ENCODE results near the gene ZNF302.

ZNF302 gene

DNA sequence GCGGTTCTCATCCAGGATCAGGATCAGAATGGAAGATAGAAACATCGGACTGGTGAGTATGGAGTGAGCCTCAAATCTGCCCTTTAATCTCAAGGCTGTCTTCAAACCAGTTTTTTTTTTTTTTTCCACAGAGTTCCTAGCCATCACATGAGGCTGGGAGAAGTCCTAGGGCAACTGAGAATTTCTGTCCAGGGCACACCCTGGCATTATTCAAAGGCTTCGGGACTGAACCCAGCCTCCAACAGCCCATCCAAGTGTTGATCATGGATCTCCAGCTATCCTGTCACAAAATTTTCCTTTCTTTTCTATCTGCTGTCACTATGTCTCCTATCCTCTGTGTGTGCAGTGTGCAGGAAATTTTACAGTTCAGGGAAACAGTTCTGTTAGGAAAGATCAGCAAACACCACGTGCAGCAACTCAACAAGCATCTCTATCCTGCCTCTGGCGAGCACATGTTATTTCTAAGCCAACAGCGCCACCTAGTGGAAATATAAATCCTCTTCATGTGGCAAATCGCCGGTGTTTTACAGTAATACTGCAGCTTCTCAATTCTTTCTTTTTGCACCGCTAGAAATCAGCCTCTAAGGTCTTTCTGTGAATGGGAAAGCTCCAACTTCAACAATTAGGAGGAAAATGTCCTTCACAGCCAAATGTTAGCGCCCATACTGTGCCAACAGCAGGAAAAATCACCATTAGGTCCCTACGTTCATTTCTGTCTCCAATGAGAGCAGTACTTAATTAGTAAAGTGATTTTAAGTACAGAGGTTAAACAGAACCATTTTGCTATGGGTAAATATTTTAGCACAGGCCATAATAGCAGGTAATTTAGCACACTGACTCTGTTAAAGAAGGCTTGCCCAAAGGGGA is 35.1 kb downstream of the ZNF302 start:
- ATAC-seq (replicated peaks; ENCODE audit: extremely low read depth, poor library complexity, severe bottlenecking), result no peak
- no peak overlapping the region for H3K4me3 Mint-ChIP-seq
- peak; percentile 37 to 57 for DNase-seq (ENCODE audit: low spot score in 2 of 2)
- no peaks in the 10 kb centered on the region for H3K9me3 Mint-ChIP-seq
- peaks cover 5% of the 10 kb centered on the region for H3K4me1 Mint-ChIP-seq
- H3K27me3 Mint-ChIP-seq, result peaks cover 65% of the 10 kb centered on the region
- H3K27ac Mint-ChIP-seq (ENCODE audit: low read depth), result no peak overlapping the region
- H3K36me3 Mint-ChIP-seq (ENCODE audit: insufficient read depth), result no peaks in the 10 kb centered on the region

DNA sequence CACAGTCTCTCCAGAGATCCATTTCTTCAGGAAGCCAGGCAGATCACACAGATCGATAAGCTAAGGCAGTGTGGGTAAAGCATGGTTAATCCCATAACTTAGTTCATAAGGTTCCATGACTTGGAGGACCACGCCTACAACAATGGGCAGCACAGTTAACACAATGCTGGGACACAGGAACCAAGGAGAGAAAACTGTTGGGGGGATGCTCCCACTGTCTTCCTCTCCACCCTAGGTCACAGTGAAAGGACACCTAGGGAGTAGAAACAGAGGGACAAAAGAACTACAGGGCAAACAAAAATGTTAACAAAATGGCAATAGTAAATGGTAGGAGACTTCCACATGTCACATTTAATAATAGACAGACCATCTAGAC is 35.8 kb downstream of the ZNF302 start:
- no peak overlapping the region for H3K27ac Mint-ChIP-seq (ENCODE audit: low read depth)
- ATAC-seq (replicated peaks; ENCODE audit: extremely low read depth, poor library complexity, severe bottlenecking) (no peak), DNase-seq (ENCODE audit: low spot score in 2 of 2) (no peak)
- H3K9me3 Mint-ChIP-seq, result no peaks in the 10 kb centered on the region
- H3K36me3 Mint-ChIP-seq (ENCODE audit: insufficient read depth), result no peaks in the 10 kb centered on the region
- H3K27me3 Mint-ChIP-seq, result peaks cover 60% of the 10 kb centered on the region
- H3K4me1 Mint-ChIP-seq, result peaks cover 5% of the 10 kb centered on the region
- no peak overlapping the region for H3K4me3 Mint-ChIP-seq

DNA sequence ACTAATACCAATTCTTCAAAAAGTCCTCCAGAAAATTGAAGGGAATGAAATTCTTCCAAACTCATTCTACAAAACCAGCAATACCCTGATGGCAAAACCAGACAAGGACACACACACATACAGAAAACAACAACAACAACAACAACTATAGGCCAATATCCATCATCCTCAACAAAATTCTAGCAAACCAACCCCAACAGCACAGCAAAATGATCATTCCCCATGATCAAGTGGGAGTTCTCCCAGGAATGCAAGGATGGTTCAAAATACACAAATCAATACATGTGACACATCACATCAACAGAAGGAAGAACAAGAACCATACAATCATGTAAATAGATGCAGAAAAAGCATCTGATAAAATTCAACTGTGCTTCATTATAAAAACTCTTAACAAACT is 37.9 kb downstream of the ZNF302 start:
- Mint-ChIP-seq H3K4me1 (peaks cover 5% of the 10 kb centered on the region), H3K27ac (ENCODE audit: low read depth) (no peak overlapping the region), H3K36me3 (ENCODE audit: insufficient read depth) (no peaks in the 10 kb centered on the region), H3K27me3 (peaks cover 54% of the 10 kb centered on the region), H3K9me3 (no peaks in the 10 kb centered on the region), H3K4me3 (no peak overlapping the region)
- no peak for ATAC-seq (replicated peaks; ENCODE audit: extremely low read depth, poor library complexity, severe bottlenecking)
- DNase-seq (ENCODE audit: low spot score in 2 of 2), result no peak

DNA sequence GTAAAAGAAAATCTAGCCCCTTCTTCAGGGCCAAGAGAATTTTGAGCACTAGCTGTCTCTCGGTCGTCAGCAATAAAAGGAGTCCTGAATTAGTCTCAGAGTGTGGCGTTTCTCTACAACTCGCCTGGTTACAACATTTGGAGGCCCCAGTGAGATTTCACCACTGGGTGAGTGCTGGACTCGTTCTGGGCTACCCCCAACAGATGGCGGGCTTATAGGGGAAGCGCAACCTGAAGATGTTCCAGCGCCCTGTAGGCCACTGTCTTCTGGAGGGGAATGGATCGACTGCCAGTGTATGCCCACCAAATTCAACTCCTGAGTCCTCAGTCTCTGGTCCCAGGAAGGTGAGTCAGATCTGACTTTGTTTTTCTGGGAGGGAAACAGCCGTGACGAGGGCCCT is 44.9 kb downstream of the ZNF302 start:
- H3K27me3 Mint-ChIP-seq, result peaks cover 43% of the 10 kb centered on the region
- H3K27ac Mint-ChIP-seq (ENCODE audit: low read depth), result no peak overlapping the region
- H3K36me3 Mint-ChIP-seq (ENCODE audit: insufficient read depth), result no peaks in the 10 kb centered on the region
- H3K9me3 Mint-ChIP-seq, result no peaks in the 10 kb centered on the region
- H3K4me1 Mint-ChIP-seq, result no peaks in the 10 kb centered on the region
- ATAC-seq (replicated peaks; ENCODE audit: extremely low read depth, poor library complexity, severe bottlenecking), result no peak
- no peak overlapping the region for H3K4me3 Mint-ChIP-seq
- no peak for DNase-seq (ENCODE audit: low spot score in 2 of 2)

DNA sequence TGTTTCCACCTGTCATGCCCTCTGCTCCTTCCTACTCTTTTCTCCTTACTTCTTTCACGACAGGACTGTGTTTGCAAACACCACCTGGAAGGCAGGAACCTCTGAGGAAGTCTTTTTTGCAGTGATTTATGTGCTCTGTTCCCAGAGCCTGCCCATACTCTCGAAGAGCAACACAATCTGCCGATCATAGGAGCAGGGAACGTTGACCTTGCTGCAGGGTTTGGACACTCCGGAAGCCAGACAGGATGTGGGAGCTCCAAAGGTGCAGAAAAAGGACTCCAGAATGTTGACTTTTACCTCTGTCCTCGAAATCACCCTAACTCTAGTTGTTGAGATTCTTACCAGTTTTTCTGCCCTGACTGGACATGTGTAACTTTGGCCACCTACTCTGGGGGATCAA is 47.9 kb downstream of the ZNF302 start:
- H3K9me3 Mint-ChIP-seq, result no peaks in the 10 kb centered on the region
- H3K4me3 Mint-ChIP-seq, result no peak overlapping the region
- ATAC-seq (replicated peaks; ENCODE audit: extremely low read depth, poor library complexity, severe bottlenecking) (no peak), DNase-seq (ENCODE audit: low spot score in 2 of 2) (no peak)
- no peaks in the 10 kb centered on the region for H3K4me1 Mint-ChIP-seq
- H3K36me3 Mint-ChIP-seq (ENCODE audit: insufficient read depth), result no peaks in the 10 kb centered on the region
- no peak overlapping the region for H3K27ac Mint-ChIP-seq (ENCODE audit: low read depth)
- H3K27me3 Mint-ChIP-seq, result peaks cover 58% of the 10 kb centered on the region

DNA sequence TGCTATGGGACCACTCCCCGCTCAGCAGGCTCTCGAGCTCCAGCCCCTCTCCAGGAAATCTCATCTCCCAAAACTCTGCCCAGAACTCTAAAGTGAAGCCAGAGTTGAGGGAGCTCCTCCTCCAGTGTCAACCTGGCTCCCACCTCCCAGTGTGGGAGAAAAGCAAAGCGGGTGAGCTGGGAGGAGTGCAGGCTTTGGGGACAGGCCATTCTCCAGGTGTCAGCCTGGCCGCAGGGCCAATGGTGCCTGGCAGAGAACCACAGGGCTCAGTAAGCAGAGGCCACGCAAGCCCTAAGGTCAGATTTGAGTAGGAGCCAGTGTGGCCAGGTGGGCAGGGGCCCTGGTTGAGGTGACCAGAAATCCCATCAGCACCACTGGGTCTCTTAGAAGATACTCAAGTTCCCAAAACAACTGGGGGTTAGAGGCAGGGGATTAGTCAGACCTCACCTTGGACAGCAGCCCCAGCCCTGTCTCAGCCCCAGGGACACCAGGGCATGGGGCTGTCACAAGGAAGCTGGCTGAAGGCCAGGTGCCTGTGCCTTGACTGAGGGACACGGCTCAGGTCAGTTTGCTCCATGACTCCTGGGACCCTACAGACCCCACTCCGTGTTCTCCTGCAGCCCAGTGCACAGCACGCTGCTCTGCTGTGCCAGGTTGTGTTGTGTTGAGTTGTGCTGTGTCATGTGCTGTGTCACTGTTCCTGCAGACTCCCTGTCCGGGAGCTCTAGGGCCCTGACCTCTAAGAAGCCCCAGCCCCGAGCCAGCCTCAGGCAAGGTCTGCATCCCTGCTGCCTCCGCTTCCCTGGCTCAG is 53.7 kb downstream of the ZNF302 start:
- Mint-ChIP-seq H3K27ac (ENCODE audit: low read depth) (no peak overlapping the region), H3K9me3 (peaks cover 7% of the 10 kb centered on the region), H3K4me1 (peaks cover 18% of the 10 kb centered on the region), H3K36me3 (ENCODE audit: insufficient read depth) (peaks cover 16% of the 10 kb centered on the region), H3K4me3 (no peak overlapping the region), H3K27me3 (peaks cover 31% of the 10 kb centered on the region)
- ATAC-seq (replicated peaks; ENCODE audit: extremely low read depth, poor library complexity, severe bottlenecking) (no peak), DNase-seq (ENCODE audit: low spot score in 2 of 2) (no peak)

DNA sequence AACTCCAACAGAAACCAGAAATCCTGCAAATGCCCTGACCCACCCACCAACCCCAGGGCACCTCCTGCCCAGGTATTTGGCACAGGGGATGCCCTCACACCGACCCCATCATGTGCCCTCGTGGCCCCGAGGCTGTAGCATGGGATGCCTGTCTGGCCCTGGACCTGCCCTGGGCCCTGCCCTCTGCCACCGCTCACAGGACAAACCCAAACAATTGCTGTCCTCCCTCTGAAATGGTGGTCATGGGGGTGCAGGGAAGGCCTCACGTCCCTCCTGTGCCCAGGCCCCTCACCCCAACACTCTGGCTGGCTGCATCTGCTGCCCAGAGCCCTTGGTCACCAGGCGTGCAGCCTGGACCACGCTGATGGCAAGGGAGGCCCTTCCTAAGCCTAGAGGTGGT is 54.5 kb downstream of the ZNF302 start:
- peaks cover 16% of the 10 kb centered on the region for H3K36me3 Mint-ChIP-seq (ENCODE audit: insufficient read depth)
- H3K4me3 Mint-ChIP-seq, result no peak overlapping the region
- peaks cover 23% of the 10 kb centered on the region for H3K4me1 Mint-ChIP-seq
- peaks cover 7% of the 10 kb centered on the region for H3K9me3 Mint-ChIP-seq
- no peak for ATAC-seq (replicated peaks; ENCODE audit: extremely low read depth, poor library complexity, severe bottlenecking)
- H3K27me3 Mint-ChIP-seq, result peaks cover 24% of the 10 kb centered on the region
- DNase-seq (ENCODE audit: low spot score in 2 of 2), result no peak
- H3K27ac Mint-ChIP-seq (ENCODE audit: low read depth), result no peak overlapping the region

DNA sequence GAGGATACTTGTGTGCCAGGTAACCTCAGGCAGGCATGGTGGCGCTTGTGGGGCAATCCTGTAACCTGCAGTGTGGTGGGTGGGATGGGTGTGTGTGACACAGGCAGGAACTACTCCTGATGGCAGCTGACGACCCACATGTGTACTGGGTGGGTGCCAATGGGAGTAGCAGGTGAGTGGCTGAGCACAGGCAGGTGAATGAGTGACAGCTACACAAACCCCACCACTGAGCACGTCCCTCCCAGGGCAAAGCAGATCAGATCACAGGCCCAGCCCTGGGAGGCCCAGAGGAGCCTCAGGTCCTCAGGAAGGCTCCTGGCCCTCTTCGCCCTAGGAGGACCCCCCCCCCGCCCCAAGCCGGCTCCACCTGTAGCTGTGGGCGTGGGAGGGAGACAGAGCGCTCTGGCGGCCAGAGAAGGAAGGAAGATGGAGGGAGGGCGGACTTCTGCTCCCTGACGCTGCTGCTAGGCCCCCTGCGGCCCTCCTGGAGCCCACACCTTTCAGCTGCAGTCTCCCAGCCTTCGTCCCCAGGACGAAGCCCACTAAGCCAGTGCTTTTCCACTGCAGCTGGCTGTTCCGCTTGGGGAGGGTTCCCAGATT is 55.2 kb downstream of the ZNF302 start:
- H3K36me3 Mint-ChIP-seq (ENCODE audit: insufficient read depth), result peaks cover 16% of the 10 kb centered on the region
- H3K27ac Mint-ChIP-seq (ENCODE audit: low read depth), result no peak overlapping the region
- peak overlapping the region; percentile 88 for H3K4me3 Mint-ChIP-seq
- H3K9me3 Mint-ChIP-seq, result peaks cover 7% of the 10 kb centered on the region
- peaks cover 23% of the 10 kb centered on the region for H3K4me1 Mint-ChIP-seq
- DNase-seq (ENCODE audit: low spot score in 2 of 2) (no peak), ATAC-seq (replicated peaks; ENCODE audit: extremely low read depth, poor library complexity, severe bottlenecking) (no peak)
- peaks cover 16% of the 10 kb centered on the region for H3K27me3 Mint-ChIP-seq

DNA sequence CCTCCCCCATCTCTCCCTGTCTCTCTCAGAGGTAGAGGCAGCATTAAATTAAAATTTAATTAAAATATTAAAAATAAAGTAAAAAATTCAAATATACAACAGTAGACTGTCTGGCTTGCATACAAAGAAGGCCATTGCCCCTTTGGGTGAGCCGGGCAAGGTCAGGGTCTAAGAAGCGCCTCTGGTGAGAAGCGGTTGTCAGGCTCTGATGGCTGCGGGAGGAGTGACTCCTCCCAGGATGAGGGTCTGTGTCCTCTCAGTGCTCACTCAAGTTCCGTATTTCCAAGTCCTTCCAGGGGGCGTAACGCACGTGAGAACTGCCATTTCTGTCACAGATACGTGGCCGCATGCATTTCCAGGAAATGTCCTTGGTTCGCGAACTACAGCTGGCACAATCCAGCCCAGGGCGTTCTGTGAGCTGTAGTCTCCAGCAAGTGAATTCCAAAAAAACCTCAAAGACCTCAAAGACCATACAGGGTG is 55.8 kb downstream of the ZNF302 start:
- peaks cover 7% of the 10 kb centered on the region for H3K9me3 Mint-ChIP-seq
- peak overlapping the region; percentile 88 for H3K4me3 Mint-ChIP-seq
- H3K4me1 Mint-ChIP-seq, result peaks cover 23% of the 10 kb centered on the region
- ATAC-seq (replicated peaks; ENCODE audit: extremely low read depth, poor library complexity, severe bottlenecking), result peak; percentile 11
- peaks cover 10% of the 10 kb centered on the region for H3K27me3 Mint-ChIP-seq
- no peak for DNase-seq (ENCODE audit: low spot score in 2 of 2)
- H3K36me3 Mint-ChIP-seq (ENCODE audit: insufficient read depth), result peaks cover 16% of the 10 kb centered on the region
- peak overlapping the region; percentile 89 for H3K27ac Mint-ChIP-seq (ENCODE audit: low read depth)

DNA sequence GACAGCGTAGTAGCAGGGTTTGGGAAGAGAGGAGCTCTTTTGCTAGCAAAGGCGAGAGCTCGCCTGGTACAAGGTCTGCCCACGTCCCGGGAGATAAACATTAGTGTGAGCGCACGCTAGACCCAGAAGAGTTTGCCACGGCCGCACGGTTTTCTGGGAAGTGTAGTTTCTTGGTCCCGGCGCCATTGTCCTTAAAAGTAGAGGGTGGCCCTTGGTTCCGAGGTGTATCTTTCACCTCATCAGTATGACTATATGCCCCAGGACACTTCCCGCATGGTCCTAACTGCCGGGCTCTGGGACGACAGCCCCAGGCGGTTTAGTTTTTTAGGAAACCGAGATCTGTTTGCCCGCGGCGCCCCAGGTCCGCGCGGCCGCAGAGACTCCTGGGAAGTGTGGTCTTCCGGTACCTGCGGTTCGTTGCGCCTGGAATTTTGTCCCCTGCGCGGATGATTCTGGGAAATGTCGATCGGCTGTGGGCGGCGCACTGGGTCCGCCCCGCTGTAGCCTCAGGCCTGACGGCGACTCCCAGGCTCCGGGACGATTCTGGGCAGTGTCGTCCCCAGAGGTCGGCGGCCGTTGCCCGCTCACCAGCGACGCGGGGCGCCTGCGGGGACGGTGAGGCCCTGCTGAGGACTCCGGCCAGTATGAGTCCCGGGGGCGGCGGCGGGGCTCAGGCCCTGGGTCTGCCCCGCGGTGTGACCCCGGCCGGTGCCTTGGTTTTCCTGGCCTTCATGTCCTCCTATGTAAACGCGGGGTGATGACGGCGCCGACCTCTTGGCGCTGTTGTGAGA is 56.5 kb downstream of the ZNF302 start, which contains the start of gene ZNF181:
TSS of gene ZNF181 (plus strand) at position 498 of the 791 bp plus-strand sequence. CDS start 795 bp downstream, outside the sequence.
- Mint-ChIP-seq H3K9me3 (peaks cover 7% of the 10 kb centered on the region), H3K36me3 (ENCODE audit: insufficient read depth) (peaks cover 16% of the 10 kb centered on the region), H3K27ac (ENCODE audit: low read depth) (peak within 1 kb of the TSS; percentile 89), H3K27me3 (peaks cover 4% of the 10 kb centered on the region), H3K4me3 (peak within 1 kb of the TSS; percentile 88), H3K4me1 (peaks cover 23% of the 10 kb centered on the region)
- ATAC-seq (replicated peaks; ENCODE audit: extremely low read depth, poor library complexity, severe bottlenecking) (peak; percentile 86), DNase-seq (ENCODE audit: low spot score in 2 of 2) (peak; percentile 62 to 68)

DNA sequence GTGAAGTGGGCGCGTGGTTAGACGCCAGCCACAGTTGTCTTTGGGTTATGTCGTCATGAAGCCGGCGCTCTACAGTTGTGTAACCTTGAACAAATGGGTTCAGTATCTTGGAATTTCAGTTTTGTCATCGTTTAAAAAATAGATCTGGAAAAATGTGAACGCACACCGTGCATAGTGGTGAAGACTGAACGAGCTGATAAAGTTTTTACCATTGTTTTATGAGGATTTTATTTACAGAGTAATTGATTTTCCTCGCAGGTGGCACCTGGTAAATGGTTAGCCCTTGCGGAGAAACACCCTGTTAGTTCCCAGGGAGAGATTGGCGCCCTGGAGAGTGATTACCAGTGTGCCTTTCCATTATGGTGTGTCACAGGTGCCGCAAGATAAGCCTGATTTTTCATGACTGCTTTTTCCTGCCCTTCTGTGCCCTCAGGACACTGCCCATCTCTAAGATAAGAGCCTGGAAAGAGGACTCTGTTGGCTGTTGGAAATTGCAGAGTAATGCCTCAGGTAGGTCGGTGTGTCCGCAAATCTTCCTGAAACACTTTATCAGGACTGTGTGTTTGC is 57.1 kb downstream of the ZNF302 start:
- ATAC-seq (replicated peaks; ENCODE audit: extremely low read depth, poor library complexity, severe bottlenecking) (peak; percentile 88), DNase-seq (ENCODE audit: low spot score in 2 of 2) (no peak)
- Mint-ChIP-seq H3K4me3 (peak overlapping the region; percentile 88), H3K27me3 (no peaks in the 10 kb centered on the region), H3K9me3 (peaks cover 13% of the 10 kb centered on the region), H3K27ac (ENCODE audit: low read depth) (peak overlapping the region; percentile 89), H3K36me3 (ENCODE audit: insufficient read depth) (peaks cover 19% of the 10 kb centered on the region), H3K4me1 (peaks cover 23% of the 10 kb centered on the region)
